ENCODE data around the gene RPL27A. TPM values are rescaled to one million over a fixed set of nuclear protein-coding genes. Genes with fewer than 3 reads are reported as not detected.
"Not testable (repeated sequence)": the region's sequence is repeated elsewhere in the genome, so short reads cannot be mapped to it uniquely, and the experiment has no call there.

Gene RPL27A
- total RNA-seq, 1 donor from 2014 or later: 789 TPM

- no peaks in the 10 kb centered on the region for H3K9me3 ChIP-seq
- TF ChIP-seq CTCF (IDR thresholded peaks at IDR 0.05): no peak
- DNase-seq (ENCODE audit: low spot score in 2 of 2): no peak
- intact Hi-C loops (cut with DNase I): no loop called here
- no peaks in the 10 kb centered on the region for H3K4me1 ChIP-seq
- H3K4me3 ChIP-seq: no peak overlapping the region
- no peak overlapping the region for H3K27ac ChIP-seq
- no peaks in the 10 kb centered on the region for H3K27me3 ChIP-seq
- no peaks in the 10 kb centered on the region for H3K36me3 ChIP-seq
Observed at GRCh38 chr11:8661001-8661795, 21.4 kb upstream of the RPL27A start.

- H3K27ac ChIP-seq: no peak overlapping the region
- intact Hi-C loops (cut with DNase I): no loop called here
- no peaks in the 10 kb centered on the region for H3K9me3 ChIP-seq
- no peak for DNase-seq (ENCODE audit: low spot score in 2 of 2)
- TF ChIP-seq CTCF (IDR thresholded peaks at IDR 0.05): no peak
- H3K4me3 ChIP-seq: no peak overlapping the region
- peaks cover 0 to 8% of the 10 kb centered on the region in 2 donors for H3K36me3 ChIP-seq
- H3K27me3 ChIP-seq: no peaks in the 10 kb centered on the region
- H3K4me1 ChIP-seq: no peaks in the 10 kb centered on the region
Observed at GRCh38 chr11:8665222-8665621, 17.4 kb upstream of the RPL27A start.

GRCh38 chr11:8670081-8670480, 12.5 kb upstream of the RPL27A start:
- H3K9me3 ChIP-seq; H3K27ac ChIP-seq; DNase-seq (ENCODE audit: low spot score in 2 of 2); H3K4me3 ChIP-seq; H3K27me3 ChIP-seq; intact Hi-C loops (cut with DNase I): not testable (repeated sequence)
- H3K36me3 ChIP-seq: peaks cover 0 to 11% of the 10 kb centered on the region in 2 donors
- H3K4me1 ChIP-seq: peaks cover 5 to 13% of the 10 kb centered on the region in 2 donors

GRCh38 chr11:8671193-8671612, 11.4 kb upstream of the RPL27A start:
- peak in 1 of 2 donors; percentile 84 for DNase-seq (ENCODE audit: low spot score in 2 of 2)
- no peaks in the 10 kb centered on the region for H3K9me3 ChIP-seq
- intact Hi-C loops (cut with DNase I): no loop called here

GRCh38 chr11:8671651-8672062, 10.9 kb upstream of the RPL27A start:
- no peak for TF ChIP-seq CTCF (IDR thresholded peaks at IDR 0.05)
- Histone ChIP-seq H3K4me3 (no peak overlapping the region), H3K36me3 (peaks cover 0 to 11% of the 10 kb centered on the region in 2 donors), H3K27me3 (no peaks in the 10 kb centered on the region), H3K4me1 (peaks cover 5 to 13% of the 10 kb centered on the region in 2 donors), H3K9me3 (no peaks in the 10 kb centered on the region), H3K27ac (peak overlapping the region; percentile 86 to 88)
- intact Hi-C loops (cut with DNase I): no loop called here
- DNase-seq (ENCODE audit: low spot score in 2 of 2): peak in 1 of 2 donors; percentile 71

More at GRCh38 chr11:8671193-8671612, 11.4 kb upstream of the RPL27A start:
- no peak for TF ChIP-seq CTCF (IDR thresholded peaks at IDR 0.05)
- Histone ChIP-seq H3K27me3 (no peaks in the 10 kb centered on the region), H3K4me1 (peaks cover 5 to 13% of the 10 kb centered on the region in 2 donors), H3K4me3 (no peak overlapping the region), H3K27ac (peak overlapping the region; percentile 86 to 88), H3K36me3 (peaks cover 0 to 11% of the 10 kb centered on the region in 2 donors)

- H3K4me3 ChIP-seq: no peak overlapping the region
- no peaks in the 10 kb centered on the region for H3K9me3 ChIP-seq
- H3K36me3 ChIP-seq: peaks cover 0 to 11% of the 10 kb centered on the region in 2 donors
- H3K27me3 ChIP-seq: no peaks in the 10 kb centered on the region
- intact Hi-C loops (cut with DNase I): no loop called here
- no peak for DNase-seq (ENCODE audit: low spot score in 2 of 2)
- peak overlapping the region; percentile 86 to 88 for H3K27ac ChIP-seq
- TF ChIP-seq CTCF (IDR thresholded peaks at IDR 0.05): no peak
- peaks cover 5 to 13% of the 10 kb centered on the region in 2 donors for H3K4me1 ChIP-seq
Observed at GRCh38 chr11:8672346-8672745, 10.2 kb upstream of the RPL27A start.

Measured in ascending aorta (tissue), 2 donors.